GM21576 (cell line): ENCODE measurements around the gene ASF1B.
"Not testable (repeated sequence)": the region's sequence is repeated elsewhere in the genome, so short reads cannot be mapped to it uniquely, and the experiment has no call there.

ENCODE experiments used
- ATAC-seq: cut with Tn5 transposase; IDR thresholded peaks from one replicate; pipeline ENCODE4 v1.9.1; 2021; ENCODE audit warnings: mild to moderate bottlenecking, moderate library complexity; ENCODE audit not compliant: unreplicated experiment

Gene ASF1B

DNA sequence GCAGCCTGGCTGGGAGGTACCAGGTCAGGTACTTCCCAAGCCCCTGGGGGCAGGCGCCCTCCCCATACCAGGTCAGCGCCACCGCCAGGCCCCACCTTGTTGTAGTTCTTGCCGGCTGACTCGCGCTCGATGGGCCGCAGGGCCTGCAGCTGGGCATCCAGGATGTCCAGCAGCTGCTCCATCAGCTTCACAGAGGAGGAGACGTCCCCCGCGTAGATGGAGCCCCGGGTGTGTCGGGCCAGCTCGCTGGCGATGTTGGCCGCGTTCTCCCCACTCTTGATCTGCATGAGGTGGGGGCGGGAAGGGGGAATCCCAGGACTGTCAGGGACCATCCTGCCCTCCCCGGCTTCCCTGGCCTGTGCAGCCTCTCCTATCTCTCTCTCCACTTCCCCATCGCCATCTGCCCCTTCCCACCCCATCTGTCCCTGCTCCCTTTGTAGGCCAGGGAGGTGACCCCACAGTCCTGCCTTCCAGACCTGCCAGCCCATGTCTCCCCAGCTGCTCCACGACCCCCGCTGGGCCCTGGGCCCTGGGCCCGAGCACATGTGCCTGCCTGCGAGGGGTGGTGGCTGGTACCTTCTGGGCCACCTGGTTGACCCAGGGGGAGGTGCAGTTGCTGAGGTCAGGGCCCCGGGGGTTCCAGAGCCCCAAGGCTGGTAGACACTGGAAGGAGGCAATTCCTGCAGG, 23.8 kb upstream of the ASF1B start:
- ATAC-seq: no peak

DNA sequence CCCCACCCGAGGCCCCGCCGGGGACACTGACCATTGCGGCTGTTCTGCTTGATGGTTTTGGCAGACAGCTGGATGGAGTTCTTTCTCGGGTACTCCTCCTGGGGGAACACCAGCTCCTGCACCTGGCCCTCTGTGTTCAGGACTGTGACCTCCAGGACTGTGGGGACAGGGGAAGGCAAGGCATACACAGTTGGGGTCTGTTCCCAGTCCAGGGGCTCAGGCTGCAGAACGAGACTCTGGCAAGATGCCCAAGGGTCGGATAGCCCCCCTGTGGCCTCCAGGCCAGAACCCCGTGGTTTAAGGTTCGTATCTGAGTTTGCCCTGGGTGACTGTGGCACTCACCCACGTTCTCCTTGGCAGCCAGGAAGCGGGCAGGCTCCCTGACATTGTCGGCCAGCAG, 22.7 kb upstream of the ASF1B start:
- no peak for ATAC-seq

DNA sequence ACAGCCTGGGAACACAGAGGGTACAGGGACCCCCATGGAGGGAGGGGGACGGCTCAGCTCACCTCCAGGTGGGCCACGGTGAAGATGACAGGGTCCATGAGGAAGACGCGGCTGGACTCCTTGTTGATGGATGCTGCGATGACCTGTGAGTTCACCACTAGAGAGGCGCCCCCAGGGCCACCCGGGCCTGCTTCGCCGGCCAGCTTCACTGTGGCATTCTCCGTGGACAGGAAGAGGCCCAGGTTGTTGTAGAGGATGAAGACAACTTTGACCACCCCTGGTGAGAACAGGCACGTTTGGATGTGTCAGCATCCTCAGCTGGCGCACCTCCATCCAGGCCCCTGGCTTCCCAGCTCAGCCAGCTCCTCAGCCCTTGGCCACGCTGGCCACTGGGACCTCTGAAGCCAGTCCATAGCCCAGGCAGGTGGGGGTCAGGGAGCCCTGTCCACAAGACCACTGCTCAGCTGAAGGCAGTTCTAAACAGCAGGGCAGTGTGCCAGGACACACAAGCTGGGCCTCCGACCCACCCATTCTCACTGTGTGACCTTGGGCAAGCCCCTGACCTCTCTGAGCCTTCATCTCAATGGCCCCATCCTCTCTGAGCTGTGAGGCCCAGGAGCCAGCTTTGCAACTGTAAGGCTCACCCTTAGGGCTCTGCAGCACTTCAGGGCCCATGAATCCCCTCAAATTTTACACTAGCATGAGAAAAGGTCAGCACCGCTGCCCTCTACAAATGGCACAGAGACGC, 22.1 kb upstream of the ASF1B start:
- ATAC-seq: no peak

DNA sequence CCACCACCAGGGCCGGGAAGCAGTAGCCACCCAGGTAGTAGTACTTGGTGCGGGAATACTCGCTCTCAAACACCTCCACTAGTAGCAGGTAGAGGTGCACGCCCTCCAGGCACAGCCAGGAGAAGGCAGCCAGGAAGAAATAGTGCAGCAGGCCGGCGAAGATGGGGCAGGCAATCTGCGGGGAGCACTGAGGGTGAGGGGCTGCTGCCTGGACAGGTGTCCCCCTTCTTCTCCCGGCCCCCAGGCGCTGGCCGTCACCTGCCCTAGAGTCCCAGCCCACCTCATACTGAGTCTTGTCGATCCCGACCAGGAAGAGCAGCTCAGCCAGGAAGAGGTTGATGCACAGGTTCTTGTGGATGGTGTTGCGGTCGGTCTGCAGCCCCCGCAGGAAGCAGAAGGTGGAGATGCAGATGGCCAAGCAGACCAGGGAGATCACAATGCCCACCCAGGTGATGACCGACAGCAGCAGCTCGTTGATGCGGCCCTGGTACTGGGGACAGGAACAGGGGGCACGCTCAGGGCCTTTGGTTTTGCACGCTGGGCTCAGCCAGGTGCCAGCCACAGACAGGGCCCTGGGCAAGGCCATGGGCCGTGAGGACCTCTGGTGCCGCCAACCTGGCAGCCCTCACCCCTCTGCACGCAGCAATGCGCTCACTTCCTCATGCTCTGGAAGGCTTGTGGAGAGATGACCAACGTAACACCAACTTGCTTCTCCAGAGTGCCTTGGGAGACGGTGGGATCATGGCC, 20.8 kb upstream of the ASF1B start:
- ATAC-seq: no peak

DNA sequence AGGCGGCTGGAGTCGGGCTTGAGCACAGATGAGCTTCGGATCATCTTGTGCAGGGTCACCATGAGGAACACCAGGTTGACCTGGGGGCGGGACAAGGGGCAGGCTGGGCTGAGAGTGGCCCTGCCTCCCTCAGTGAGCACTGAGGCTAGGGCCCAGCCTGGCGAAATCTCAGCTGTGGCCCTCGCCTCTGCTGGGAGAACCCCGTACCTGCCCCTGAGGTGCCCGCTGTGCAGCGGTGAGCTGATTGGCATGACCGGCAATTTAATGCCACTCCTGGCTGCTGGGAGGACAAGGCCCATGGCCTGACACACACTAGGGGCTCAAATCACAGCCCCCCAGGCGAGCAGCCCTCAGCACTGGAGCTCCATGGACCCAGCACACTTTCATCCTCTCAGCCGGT, 19.7 kb upstream of the ASF1B start:
- no peak for ATAC-seq

DNA sequence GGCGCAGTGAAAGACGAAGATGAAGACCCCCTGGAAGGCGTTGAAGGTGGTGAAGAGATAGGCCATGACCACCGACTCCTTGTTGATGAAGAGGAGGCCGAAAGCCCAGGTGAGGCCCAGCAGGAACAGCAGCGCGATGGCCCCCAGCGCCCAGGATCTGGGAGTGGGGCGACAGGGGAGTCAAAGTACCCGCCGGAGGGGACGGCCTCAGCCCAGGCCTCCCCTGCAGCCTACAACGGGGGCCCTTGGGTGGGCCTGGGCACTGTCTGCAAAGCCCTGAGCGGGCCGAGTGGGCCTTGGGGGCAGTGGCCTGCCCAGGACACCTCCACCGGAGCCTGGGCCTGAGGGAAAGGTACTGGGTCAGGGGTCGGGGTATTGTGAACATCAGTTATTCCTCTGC, 19.0 kb upstream of the ASF1B start:
- ATAC-seq: no peak

DNA sequence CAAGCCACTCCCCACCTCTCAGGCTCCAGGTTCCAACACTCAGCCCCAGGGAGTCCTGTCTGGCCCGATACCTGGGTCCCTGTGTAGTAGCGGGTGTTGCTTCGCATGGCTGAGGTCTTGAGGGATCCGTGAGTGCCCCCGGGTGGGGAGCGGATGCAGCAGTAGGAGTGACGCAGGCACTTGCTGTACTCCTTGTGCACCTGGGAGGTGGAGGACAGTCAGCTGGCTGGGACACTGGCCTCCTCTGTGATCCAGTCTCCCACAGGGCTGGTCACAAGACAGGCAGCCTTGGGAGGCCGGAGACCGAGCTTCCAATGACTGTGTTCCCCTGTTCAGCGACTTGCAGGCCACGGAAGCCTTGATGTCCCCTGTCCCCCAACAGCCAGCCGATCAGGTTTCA, 16.3 kb upstream of the ASF1B start:
- ATAC-seq: no peak

DNA sequence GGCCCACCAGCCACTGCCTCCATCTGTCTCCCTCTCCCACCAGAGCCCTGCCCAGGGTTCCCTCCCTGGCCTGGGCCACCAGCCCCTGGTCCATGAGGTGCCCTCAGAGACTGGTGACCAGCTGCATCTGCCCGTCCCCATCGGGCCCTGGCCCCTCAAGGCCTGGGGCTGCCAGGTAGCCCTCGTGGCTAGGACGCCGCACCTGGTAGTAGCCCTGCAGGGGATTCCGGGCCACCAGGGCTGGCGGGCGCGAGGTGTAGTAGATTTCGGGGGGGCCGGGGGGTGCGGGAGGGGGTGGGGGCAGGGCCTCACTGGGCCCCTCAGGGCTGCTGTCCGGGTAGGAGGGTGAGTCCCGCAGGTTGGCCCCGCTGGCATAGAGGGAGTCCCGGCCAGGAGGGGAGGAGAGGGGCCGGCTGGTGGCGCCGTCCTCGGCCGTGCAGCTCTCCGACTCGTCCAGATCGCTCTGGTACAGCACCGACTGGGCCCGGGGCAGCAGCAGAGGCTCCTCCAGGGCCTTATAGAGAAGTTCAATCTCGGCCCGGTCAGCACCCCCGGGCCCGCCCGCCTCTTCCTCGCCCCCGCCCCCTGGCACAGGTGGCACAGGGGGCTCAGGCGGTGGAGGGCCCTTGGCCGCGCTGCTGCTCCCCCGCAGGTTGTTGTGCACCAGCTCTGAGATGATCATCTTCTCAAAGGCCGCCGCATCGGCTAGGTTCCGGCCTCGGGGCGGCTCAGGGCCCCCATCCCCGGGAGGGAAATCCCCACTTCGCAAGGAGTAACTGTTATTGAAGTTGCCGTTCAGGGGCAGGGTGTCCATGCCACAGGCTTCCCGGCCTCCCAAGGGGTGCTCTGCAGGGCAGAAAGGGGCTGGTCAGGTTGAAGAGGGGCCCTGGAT, 14.6 kb upstream of the ASF1B start:
- ATAC-seq: no peak

DNA sequence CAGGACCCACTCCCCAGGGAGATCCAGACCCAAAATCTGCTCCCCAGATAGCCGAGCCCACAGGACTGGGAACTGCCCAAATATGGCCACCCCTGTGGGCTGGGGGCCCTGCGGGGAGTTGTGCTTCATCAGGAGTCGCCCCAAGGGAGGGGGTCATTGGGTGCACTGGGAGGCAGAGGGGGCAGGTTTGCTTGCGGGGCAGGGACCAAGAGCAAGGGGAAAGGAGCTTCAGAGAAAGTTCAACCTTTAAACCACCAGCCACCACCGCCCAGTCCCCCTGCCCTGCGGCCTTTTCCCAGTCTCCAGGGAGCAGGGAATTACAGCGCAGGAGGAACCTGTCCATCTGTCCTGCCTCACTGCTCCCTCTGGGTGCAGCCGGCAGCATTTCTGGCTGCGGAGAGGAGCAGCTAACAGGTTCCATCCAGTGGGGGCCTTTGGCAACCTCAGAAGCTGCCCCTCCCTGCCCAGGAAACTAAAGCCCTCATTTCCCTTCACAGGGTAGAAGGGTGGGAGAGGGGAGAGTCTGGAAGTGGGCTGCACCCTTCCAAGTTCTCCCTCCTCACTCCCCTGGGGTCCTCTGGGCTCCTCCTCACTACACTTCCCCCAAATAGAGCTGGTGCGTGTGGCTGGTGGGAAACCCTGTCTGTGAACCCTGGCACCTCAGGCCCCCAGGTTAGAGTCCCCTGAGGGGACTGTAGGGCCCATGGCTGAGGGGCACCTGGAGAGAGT, 13.8 kb upstream of the ASF1B start:
- no peak for ATAC-seq

DNA sequence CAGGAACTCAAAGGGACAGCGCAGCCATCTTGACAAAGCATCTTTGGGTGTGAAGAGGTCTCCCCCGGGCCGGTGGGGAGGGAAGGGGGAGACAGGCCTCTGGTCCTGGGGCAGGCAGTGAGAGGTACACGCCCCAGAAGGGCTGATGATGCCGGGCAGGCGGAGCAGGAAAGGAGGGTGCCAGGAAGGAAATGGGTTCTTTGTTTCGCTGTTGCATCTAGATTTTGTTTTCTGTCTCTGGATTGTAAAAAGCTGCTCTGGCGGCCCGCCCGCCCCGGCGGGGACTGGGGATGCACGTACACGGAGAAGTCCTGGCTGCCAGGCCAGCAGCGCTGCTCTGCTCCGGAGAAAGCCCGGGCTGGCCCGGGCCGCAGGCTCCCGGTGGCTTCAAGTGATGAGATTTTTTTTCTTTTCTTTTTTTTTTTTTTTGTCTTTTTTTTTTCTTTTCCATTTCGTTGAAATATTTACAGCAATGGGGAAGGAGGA, 13.2 kb upstream of the ASF1B start:
- no peak for ATAC-seq

DNA sequence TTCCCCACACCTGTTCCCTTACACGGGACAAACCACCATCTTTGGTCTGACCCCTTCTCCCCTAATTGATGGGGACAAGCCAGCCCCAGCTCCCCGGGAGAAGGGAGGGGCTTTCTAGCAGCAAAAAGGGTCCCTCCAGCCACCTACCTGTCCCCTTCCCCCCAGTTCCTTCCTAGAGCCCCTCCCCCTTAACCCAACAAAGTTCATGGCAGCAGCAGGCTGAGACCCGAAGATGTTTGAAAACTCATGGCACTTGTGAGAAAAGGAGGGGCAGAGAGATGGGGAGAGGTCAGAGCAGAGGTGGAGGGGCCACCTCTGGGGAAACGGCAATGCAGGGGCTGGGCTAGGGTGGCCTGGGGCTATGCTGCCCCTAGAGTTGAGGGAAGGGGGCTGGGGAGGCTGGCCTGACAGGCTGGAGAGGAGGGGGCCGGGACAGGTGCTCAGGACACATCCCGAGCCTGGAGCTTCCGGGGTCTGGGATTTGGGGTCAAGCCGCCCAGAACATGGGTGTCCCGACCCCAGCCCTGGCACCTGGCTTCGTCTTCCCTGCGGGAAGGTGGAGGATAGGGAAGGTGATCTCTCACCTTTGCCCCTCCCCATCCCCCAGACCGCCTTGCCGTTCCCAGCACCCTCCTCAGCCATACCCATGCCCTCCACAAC, 12.5 kb upstream of the ASF1B start:
- no peak for ATAC-seq

DNA sequence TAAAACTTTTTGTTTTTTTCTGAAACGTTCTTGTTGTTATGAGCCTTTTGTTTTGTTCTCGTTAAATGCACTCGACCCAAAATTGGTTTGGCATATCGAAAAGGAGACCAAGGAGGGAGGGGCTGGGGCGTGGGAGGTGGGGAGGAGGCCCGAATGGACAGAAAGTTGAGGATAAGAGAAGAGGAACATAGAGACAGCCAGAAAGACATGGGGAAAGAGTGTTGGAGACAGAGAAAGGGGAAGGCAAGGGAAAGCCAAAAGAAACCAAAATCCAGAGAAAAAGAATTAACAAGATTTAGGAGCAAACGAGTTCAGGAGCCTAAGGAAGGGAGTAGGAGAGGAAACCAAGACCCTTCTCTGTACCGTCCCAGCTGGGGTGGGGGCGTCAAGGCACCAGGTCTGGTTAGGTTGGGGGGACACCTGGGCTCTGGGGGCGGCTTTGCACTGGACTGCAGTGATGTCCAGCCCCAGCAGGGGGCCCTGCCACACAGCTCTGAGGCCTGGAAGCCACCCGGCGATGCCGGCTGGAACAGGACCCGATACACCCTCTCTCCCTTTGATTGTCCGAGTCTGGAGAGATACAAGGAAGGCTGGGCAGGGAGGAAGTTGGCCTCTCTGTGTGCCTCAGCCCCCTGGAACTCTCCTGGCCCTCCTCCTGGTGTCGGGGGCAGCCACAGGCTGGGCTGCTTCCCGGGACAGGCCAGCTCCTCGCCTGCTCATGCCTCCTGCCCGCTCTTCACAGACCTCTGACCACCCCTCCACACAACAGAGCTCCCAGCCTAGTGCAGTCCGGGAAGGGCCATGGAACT, 11.6 kb upstream of the ASF1B start:
- no peak for ATAC-seq

DNA sequence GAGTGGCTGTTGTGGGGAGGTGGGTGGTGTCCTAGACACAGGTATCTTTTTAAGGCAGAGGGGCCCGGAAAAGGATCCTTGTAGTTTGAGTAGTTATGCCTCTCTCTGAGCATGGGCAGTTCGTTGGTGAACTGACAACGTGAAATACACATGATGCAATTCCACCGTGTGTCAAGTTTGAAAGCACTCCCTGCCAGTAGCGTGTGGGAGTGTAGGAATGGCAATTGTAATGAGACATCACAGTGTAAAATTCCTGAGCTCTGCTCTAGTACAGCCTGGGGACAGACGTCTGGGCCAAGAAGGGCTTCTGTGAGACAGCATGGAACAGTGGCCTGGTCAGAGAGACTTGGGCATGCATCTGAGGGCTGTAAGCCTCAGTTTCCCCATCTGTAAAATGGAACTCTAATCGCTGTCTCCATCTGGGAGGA, 10.4 kb upstream of the ASF1B start:
- ATAC-seq: no peak

DNA sequence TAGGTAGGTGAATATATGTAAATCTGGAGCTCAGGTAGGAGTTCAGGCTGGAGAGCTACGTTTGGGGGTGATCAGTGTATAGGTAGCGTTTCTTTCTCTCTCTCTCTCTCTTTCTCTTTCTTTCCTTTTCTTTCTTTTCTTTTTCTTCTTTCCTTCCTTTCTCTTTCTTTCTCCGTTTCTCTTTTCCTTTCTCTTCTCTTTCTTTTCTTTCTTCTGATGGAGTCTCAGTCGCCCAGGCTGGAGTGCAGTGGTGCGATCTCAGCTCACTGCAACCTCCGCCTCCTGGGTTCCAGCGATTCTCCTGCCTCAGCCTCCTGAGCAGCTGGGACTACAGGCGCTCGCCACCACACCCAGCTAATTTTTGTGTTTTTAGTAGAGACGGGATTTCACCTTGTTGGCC, 9.8 kb upstream of the ASF1B start:
- not testable (repeated sequence) for ATAC-seq

DNA sequence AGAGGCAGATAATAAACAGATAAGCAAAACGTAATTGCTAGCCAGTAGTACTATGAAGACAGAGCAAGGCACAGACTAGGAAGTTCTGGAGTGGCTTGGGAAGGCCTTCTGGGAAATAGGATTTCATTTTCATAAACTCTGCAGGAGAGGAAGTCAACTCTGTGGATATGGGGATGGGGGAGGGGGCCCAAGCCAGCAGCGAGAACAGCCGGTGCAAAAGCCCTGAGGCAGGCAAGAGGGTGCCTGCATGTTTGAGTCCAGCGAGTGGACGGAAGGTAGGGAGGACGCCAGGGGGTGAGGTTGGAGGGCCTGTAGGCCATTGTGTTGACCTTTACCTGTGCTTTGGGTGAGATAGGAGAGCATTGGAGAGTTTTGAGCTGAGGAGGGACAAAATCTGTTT, 9.0 kb upstream of the ASF1B start:
- no peak for ATAC-seq

DNA sequence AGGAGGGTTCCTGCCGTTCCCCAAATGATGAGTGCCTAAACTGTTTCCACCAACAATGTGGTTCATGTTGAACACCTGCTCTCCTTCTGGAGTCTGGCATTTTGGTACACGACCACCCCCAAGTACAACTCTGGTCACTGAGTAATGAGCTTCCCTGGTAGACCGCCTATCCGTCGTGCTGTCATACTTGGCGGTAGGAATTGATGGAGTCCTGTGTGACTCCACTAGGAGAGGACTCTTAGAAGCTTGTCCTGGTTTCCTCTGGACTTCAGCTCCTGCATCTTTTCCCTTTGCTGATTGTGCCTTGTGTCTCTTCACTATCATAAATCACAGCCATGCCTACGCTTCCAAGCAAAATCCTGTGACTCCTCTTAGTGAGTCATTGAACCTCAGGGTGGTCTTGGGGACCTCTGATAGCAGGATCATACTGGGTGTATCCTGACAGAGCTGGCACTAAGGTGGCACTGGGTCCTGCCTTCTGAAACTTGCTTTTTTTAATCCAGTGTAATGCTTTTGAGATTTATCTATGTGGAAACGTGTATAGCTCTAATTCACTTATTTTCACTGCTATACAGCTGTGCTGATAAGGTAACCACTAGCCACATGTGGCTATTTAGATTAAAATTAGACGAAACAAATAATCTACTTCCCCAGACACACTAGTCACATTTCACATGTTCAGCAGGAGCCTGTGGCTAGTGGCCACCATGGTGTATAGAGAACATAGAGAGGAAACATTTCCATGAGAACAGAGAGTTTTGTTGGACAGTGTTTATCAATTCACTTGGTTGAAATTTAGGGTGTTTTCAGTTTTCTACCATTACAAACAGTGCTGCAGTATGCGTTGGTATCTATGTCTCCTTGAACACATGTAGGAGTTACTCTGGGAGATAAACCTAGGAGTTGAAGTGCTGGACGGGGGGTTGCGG, 6.1 kb upstream of the ASF1B start:
- no peak for ATAC-seq

DNA sequence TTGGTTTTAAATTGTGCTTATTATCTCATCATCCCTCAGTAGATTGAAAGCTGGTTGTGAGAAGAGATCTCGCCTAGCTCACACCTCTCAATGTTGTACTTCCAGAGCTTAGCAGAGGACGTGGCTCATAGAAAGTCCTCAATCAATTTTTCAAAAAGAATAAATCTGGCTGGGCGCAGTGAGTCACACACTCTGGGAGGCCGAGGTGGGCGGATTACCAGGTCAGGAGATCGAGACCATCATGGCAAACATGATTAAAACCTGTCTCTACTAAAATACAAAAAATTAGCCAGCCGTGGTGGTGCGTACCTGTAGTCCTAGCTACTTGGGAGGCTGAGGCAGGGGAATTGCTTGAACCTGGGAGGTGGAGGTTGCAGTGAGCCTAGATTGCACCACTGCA, 4.7 kb upstream of the ASF1B start:
- no peak for ATAC-seq

DNA sequence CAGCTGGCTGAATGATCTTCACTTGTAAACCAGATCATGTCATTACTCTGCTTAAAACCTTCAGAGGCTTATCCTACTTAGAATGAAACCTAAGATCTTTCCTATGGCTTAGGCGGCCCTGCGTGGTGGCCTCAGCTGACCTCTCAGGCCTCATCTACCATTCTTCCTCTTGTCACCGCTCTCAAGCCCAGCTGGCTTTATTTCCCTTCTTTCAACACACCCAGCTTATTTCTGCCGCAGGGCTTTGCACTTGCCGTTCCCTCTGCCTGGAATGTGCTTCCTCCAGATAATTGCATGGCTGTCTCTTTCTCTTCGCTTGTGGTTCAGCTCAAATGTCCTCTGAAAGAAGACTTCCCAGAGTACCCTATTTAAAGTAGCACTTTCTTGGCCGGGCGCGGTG, 3.6 kb upstream of the ASF1B start:
- ATAC-seq: no peak
